H7 (cell line): Measurements from ENCODE around the gene MATK. TPM values are rescaled to one million over a fixed set of nuclear protein-coding genes. Genes with fewer than 3 reads are reported as not detected.
"Not testable (repeated sequence)": the region's sequence is repeated elsewhere in the genome, so short reads cannot be mapped to it uniquely, and the experiment has no call there.

Source experiments
- DNase-seq: peaks from one replicate; pipeline ENCODE4 v3.0.0; 2012
- H3K27me3 ChIP-seq: 2 replicates; pipeline ENCODE4 v1.6.0; 2011; ENCODE audit warnings: mild to moderate bottlenecking, low read length; ENCODE audit not compliant: control insufficient read depth, insufficient read depth
- H3K36me3 ChIP-seq: replicated peaks from 2 replicates; pipeline ENCODE4 v1.5.1; 2011; ENCODE audit warnings: low read length; ENCODE audit not compliant: control insufficient read depth, insufficient read depth
- H3K4me3 ChIP-seq: 2 replicates; pipeline ENCODE4 v1.5.1; 2011; ENCODE audit warnings: low read depth, mild to moderate bottlenecking, control low read depth, low read length, moderate library complexity; ENCODE audit not compliant: insufficient read depth
- total RNA-seq: library from RNA; depleted of rRNA; stranded (reverse); fragments of >200 nt; shearing (Covaris generic); gene quantifications from 2 replicates; pipeline ENCODE4 v1.2.3, GENCODE V29; 2014

The MATK gene
- total RNA-seq, 1 experiment from 2014 or later: 19.1 TPM

DNA sequence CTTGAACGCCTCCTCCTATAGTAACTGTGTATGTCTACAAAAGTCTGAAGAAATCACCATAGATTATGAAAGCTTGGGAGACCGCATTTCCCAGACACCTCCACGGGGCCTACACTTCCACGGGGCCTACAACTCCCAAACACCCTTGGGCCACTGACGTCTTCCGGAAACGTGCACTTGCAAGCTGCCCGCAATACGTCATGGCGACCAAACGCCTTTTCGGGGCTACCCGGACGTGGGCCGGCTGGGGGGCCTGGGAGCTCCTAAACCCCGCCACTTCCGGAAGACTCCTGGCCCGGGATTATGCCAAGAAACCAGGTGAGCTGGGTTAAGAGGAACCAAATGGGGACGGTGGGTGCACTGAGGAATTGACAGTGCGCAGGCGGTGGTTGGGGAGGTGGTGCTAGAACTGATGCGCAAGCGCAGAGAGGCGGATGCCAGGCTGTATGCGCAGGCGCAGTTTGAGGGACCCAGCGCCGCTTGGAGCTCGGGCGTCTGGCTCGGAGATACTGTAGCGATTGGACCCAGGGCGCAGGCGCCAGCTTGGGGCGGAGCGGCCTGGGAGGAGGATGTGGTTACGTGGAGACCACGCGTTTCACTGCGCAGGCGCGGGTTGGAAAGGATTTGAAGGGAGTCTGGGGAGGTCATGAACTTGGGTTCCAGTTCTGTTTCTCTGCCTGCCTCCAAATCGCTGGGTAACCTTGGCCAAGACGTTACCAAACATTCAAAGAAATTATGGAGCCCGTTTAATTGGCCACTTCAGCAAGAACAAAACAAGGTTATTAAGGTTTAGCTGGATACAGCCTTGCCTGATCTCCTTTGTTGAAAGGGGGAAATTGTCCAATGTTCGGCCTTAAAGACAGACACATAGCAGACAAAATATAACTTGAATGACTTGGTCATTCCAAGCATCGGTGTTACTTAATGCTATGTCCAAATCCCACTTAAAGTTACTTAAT is 23.4 kb downstream of the MATK start, which contains the start of gene MRPL54:
TSS of gene MRPL54 (plus strand) at position 182 of the 959 bp plus-strand sequence. CDS start at position 201, 19 bp downstream.
- Histone ChIP-seq H3K27me3 (no peaks in the 10 kb centered on the region), H3K36me3 (no peaks in the 10 kb centered on the region; the same call in 1 of the 2 replicates), H3K4me3 (peak within 1 kb of the TSS; percentile 86)
- DNase-seq: peak; percentile 100

DNA sequence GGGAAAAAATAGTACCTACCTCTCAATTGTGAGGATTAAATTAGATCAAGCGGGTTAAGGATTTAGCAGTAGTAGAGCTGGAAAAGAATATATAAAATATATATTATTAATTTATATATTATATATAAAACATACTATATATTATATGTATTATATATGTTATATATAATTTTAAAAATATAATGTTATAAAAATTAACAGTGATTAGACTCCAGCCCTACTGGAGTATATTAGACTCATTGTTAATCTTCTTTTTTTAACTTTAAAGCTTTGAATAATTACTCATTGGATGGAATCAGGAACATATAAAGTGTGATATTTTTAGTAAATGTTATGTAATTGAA is 24.1 kb downstream of the MATK start:
- Histone ChIP-seq H3K36me3 (no peaks in the 10 kb centered on the region; the same call in 1 of the 2 replicates), H3K4me3 (peak overlapping the region; percentile 60), H3K27me3 (no peaks in the 10 kb centered on the region)
- no peak for DNase-seq

DNA sequence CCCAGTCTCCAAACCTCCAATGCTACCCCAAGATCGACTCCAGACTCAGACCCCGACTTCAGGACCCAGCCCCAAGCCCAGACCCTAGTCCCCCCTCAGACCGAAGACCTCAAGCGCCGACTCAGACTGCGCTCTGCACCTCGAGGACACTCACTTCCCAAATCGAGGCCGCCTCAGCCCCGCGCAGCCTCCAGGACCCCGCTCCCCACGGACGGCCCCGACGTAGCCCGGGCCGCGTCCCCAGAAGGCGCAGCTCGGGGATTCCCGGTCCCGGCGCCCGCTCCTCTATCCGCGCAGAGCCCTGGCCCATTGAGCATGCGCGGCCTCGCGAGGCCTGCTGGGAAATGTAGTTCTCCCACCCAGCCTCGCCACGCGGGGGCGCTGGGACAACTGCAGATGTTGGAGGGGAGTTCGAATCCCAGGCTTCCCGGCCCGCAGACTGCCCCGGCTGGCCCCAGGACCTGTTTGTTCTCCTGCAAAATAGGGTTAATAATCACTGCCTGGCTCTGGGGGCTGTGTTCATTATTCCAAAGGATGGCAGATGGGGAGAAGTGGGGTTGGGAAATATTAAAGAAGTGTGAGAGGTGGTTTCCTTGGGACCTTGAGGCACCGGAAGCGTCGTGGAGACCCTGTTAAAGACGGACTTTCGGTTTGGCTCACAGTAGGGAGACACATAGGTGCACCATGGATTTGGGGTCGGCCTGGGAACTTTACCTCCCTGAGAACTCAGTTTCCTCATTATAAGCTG is 24.6 kb downstream of the MATK start, which contains the start of gene APBA3:
TSS of gene APBA3 (minus strand) at position 311 of the 748 bp plus-strand sequence. CDS start 1,428 bp downstream, outside the sequence.
- peak; percentile 99 for DNase-seq
- Histone ChIP-seq H3K27me3 (no peaks in the 10 kb centered on the region), H3K4me3 (peak within 1 kb of the TSS; percentile 86), H3K36me3 (no peaks in the 10 kb centered on the region; the same call in 1 of the 2 replicates)

DNA sequence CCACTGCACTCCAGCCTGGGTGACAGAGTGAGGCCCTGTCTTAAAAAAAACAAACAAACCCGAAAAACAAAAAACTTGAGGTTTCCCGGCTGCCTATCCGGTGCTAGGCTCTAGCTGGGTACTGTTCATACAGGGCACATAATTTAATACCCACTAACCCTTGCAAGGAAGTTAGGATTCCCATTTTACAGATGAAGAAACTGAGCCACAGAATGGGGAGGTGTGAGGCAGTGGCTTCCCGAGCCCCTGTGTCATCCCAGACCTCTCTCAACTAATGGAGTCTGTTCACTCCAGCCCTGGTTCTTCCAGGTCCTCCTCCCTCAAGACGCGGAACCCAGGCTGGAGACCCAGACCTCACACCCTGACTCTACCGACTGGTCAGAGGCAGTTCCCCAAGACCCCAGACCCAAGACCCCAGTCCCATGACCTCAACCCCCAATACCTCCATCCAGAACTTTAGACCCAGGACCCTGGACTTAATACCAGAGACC is 25.3 kb downstream of the MATK start:
- Histone ChIP-seq H3K27me3 (no peaks in the 10 kb centered on the region), H3K4me3 (peak overlapping the region; percentile 86), H3K36me3 (no peaks in the 10 kb centered on the region; the same call in 1 of the 2 replicates)
- DNase-seq: peak; percentile 75

DNA sequence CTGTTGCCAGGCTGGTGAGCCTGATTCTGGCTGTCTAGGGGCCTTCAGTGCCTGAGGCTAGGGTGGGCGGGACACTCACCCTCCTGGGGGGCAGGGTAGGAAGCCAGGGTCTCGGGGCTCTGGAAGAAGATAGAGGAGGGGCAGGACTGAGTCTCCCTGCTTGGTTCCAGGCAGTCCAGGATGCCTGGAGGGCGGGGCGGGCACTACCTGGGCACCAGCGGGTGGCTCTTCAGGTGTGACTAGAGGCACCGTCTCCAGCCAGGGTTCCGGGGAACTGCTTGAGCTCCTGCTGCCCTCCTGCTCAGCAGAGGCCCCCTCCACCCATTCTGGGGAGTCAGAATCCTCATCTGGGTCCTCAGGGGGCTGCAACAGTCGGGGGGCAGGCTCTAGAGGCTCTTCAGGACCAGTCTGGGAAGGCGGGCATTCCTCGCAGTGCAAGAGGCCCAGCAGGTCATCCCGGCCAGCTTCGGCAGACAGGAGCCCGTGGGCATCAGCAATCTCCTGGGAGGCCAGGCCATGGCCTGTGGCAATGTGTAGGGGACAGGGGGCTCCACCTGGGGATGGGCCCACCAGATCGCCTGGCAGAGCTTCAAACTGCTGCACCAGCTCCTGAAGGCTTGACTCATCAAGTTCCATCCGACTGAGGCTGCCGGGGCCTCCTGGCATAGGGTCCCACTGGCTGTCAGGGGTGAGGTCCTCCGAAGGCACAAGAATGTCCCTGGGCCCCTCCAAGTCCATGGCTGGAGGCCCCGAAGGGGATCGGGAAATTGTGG is 26.5 kb downstream of the MATK start:
- no peak overlapping the region for H3K4me3 ChIP-seq
- H3K27me3 ChIP-seq: no peaks in the 10 kb centered on the region
- H3K36me3 ChIP-seq: no peaks in the 10 kb centered on the region
- no peak for DNase-seq

DNA sequence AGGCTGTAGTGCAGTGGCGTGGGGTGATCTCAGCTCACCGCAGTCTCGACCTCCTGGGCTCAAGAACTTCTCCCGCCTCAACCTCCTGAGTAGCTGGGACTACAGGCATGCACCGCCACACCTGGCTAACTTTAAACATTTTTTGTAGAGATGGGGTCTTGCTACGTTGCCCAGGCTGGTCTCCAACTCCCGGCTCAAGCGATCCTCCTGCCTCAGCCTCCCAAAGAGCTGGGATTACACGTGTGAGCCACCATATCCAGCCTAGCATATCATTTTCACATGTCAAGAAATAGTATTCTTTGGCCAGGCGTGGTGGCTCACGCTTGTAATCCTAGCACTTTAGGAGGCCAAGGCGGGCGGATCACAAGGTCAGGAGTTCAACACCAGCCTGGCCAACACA is 27.9 kb downstream of the MATK start:
- not testable (repeated sequence) for H3K27me3 ChIP-seq, DNase-seq, H3K36me3 ChIP-seq, H3K4me3 ChIP-seq

DNA sequence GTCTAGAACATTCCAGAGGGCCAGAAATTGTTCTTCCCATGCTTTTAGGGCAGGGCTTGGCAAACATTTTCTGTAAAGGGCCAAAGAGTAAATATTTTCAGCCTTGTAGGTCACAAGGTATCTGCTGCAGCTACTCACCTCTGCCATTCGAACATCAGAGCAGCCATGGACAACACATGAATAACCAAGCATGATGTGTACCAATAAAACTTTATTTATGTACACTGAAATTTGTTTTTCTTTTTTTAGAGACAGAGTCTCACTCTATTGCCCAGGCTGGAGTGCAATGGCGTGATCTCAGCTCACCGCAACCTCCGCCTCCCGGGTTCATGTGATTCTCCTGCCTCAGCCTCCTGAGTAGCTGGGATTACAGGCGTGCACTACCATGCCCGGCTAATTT is 28.5 kb downstream of the MATK start:
- H3K36me3 ChIP-seq, DNase-seq, H3K4me3 ChIP-seq, H3K27me3 ChIP-seq: not testable (repeated sequence)

DNA sequence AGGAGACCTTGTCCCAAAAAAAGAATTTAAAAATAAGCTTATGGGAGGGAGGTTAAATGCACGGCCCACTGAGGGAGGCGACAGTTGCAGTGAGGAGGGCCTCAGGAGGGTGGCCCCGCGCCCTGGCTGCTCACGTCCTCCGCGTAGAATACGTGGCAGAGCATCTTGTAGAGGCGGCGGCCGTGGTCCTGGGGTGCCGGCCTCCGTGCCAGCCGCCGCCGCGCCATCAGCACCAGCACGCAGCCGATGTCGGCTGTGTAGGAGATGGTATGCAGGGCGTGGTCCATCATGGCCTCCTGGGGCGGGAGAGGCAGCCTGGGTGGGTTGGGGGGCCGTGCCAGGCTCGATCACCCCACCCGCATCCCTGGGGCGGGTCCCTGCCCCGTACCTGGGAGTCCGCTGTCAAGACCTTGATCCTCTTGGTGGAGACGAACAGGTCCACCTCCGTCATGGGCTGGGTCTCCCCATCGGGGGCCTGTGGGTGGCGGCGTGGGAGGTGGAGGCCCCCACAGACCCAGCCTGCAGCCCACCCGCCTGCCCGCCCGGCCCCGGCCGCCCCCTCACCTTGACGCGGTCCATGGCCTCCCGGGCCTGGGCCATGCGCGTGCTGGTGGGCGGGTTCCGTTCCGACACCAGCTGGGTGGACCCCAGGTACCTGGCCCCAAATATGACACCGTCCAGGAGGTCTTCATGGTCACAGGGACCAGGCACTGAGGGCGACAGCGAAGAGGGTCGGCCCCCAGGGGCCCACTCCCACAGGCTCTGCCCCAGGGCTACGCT is 32.4 kb downstream of the MATK start:
- Histone ChIP-seq H3K27me3 (no peaks in the 10 kb centered on the region), H3K4me3 (no peak overlapping the region), H3K36me3 (peaks cover 2% of the 10 kb centered on the region)
- peak; percentile 59 for DNase-seq

DNA sequence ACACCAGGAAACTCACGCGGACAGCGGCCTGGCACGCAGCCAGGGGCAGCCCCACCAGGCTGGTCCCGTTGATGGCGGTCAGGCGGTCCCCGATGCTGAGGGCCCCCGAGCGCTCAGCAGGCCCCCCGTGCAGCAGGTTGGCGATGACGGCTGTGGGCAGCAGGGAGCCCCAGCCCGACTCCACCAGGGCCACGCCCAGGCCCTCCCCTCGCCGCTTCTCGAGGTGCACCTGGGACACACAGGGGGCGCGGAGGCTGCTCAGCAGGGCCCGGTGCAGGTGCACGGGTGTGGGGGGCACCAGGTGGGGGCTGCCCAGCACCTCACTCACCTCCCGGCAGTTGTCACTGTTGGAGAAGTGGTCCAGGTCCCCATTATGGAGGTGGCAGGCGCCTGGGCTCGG is 33.7 kb downstream of the MATK start:
- Histone ChIP-seq H3K27me3 (no peaks in the 10 kb centered on the region), H3K4me3 (no peak overlapping the region), H3K36me3 (peaks cover 2% of the 10 kb centered on the region)
- DNase-seq: peak; percentile 39

DNA sequence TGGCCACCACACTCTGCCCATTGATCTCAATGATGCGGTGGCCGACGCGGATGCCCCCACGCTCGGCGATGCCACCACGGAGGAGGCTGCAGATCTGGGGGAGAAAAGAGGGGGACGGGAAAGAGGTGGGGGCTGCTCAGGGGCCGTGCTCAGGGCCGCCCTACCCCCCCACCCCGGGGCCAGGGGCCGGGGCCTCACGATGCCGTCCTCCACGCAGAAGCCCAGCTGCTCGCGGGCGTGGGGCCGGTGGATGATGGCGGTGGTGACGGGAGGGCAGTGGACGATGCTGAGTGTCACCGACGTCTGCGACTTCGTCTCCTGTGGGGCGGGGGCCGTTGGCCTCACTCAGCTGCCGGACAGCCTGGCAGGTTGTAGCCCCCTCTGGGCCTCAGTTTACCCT is 34.9 kb downstream of the MATK start:
- Histone ChIP-seq H3K36me3 (peaks cover 2% of the 10 kb centered on the region), H3K4me3 (no peak overlapping the region), H3K27me3 (no peaks in the 10 kb centered on the region)
- no peak for DNase-seq

DNA sequence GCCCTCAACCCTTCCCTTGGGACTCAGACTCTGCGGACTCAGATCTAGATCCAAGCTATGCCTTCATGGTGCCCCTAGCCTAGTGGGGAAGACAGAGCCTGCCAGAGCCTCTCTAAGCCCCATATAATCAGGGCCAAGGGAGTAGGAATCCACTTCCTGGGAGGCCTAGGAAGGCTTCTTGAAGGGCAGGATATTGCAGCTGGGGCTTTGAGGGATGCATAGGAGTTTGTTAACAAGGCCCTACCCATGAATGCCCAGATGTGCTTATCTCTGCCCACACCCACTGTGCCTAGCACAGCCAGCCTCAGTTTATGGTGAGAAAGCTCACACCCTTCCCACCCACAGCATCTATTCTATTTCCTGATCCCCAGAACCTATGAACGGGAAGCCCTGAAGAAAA is 36.0 kb downstream of the MATK start:
- Histone ChIP-seq H3K4me3 (no peak overlapping the region), H3K27me3 (no peaks in the 10 kb centered on the region), H3K36me3 (peaks cover 2% of the 10 kb centered on the region)
- DNase-seq: no peak

DNA sequence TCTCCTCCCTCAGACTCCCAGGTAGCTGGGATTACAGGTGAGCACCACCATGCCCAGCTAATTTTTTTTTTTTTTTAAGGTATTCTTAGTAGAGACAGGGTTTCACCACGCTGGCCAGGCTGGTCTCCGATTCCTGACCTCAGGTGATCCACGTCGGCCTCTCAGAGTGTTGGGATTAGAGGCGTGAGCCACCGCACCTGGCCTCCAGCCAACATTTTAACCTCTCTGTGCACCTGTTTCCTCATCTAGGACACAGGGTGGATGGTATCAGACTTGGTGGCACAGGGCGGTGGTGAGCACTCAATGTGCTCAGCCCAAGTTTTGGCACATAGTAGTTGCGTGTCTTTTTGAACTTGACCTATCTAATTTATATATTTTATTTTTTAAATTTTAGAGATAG is 37.2 kb downstream of the MATK start:
- H3K27me3 ChIP-seq: no peaks in the 10 kb centered on the region
- DNase-seq: no peak
- no peak overlapping the region for H3K4me3 ChIP-seq
- H3K36me3 ChIP-seq: peaks cover 2% of the 10 kb centered on the region

DNA sequence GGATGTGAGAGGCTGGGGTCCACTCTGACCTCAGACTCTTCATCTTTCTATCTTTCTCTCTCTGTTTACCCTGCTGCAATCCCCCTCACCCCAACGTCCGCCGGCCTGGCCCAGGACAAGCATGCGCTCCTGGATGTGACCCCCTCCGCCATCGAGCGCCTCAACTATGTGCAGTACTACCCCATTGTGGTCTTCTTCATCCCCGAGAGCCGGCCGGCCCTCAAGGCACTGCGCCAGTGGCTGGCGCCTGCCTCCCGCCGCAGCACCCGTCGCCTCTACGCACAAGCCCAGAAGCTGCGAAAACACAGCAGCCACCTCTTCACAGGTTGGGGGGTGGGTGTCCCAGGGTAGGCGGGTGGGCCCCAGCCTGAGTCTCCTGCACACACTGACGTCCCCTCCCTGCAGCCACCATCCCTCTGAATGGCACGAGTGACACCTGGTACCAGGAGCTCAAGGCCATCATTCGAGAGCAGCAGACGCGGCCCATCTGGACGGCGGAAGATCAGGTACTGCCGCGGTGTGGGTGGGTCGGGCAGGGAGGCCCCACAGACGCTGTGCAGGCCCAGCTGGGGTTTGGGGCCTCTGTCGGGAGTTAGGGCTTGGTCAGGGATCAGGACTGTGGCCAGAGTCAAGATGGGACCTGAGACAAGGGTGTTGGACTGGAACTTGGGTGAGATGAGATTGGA is 39.7 kb downstream of the MATK start:
- no peak overlapping the region for H3K4me3 ChIP-seq

More for the DNA sequence above, 39.7 kb downstream of the MATK start:
- Histone ChIP-seq H3K36me3 (peaks cover 2% of the 10 kb centered on the region), H3K27me3 (no peaks in the 10 kb centered on the region)
- DNase-seq: peak; percentile 54
